Hematopoietic multipotent progenitor cell treated with erythropoietin and hydrocortisone succinate and interleukin-3 and kit ligand, for 17 days (in vitro differentiated cells): ENCODE results near the gene NRXN3.

ENCODE experiments used
- DNase-seq: peaks from one replicate; pipeline ENCODE4 v3.0.0-alpha.2; 2015; ENCODE audit warnings: low spot score

The NRXN3 gene

DNA sequence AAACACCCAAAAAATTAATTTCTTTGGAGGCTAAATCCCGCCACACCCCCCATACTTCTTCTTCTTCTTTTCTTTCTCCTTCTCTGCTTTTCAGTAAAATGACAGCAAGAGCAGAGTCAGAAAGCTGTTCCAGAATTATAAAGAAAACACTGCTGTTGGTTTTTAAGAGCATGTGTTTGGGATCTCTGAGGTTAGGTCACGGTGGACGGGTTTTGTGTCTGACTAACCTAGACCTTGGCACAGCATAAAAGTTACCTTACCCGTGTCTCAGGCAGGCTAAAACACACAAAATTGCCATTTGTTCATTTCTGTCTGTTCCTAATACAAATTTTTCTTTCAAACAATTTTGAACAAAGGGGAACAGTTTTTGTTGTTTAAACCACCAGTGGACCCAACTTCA lies 540.8 kb downstream of the NRXN3 start:
- no peak for DNase-seq

DNA sequence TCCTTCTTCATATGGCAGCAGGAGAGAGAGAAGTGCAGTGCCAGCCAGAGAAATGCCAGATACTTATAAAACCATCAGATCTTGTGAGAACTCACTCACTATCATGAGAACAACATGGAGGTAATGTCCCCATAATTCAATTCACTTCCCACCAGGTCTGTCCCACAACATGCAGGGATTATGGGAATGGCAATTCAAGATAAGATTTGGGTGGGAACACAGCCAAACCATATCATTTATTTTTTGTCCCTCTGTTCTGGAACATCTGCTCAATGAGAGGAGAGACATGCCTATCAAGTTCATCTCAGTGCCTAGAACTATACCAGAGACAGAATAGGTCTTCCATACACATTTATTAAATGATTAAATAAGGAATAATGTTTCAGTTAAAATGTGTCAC lies 543.5 kb downstream of the NRXN3 start:
- DNase-seq, result no peak

DNA sequence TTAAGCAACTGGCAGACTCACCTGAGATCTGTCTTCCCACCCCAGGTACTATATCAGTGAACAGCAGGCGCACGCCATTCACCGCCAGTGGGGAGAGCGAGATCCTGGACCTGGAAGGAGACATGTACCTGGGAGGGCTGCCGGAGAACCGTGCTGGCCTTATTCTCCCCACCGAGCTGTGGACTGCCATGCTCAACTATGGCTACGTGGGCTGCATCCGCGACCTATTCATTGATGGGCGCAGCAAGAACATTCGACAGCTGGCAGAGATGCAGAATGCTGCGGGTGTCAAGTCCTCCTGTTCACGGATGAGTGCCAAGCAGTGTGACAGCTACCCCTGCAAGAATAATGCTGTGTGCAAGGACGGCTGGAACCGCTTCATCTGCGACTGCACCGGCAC lies 544.5 kb downstream of the NRXN3 start:
- DNase-seq, result no peak

DNA sequence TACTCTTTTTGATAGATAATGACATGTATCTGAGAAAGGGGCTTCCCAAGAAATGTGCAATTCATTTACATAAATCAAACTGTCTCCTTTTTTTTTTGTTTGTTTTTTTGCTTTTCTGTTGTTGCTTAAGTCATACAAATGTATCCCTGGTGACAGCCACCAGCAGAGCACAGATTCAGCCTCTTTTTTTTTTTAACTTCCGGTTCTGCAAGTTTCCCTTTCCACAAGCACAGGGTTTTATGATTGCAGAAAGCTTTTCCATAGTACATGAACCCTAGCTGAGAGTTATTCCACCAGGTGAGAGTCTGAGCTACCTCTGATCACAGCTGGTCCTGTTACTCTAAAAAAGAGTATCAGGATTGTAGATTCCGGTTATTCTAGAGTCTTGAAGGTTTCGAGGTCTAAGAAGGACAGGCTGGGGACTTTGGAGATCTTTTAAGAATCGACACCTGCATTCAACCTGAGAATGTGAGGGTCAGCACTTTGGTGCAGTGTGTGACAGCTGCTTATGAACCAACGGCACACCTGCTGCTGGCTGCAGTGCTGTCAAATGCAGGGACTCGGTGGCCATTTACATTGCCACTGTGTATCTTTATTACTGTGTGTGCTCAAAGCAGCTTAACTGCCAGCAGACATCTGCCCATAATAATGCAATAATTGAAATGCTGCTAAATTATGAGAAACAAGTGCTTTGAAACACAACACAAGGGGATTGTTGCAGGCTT lies 551.7 kb downstream of the NRXN3 start:
- DNase-seq, result no peak

DNA sequence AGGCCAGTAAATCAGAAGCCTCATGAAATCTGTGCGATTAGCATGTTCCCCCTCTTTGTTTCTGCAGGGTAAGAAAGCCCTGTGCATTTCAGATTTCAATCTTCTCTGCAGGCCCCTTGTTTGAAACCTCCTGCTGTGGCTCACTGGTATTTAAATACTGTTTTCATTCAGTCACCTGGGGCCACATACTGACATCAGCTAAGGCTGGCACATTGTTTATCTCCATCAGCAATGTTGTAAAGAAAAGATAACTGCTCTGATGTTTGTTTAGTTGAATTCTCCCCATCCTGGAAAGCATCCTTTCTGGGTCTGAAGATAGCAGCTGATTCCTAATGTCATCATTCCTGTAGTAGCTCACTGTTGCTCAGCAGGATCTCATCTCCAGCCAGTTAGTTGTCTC lies 554.9 kb downstream of the NRXN3 start:
- DNase-seq, result no peak

DNA sequence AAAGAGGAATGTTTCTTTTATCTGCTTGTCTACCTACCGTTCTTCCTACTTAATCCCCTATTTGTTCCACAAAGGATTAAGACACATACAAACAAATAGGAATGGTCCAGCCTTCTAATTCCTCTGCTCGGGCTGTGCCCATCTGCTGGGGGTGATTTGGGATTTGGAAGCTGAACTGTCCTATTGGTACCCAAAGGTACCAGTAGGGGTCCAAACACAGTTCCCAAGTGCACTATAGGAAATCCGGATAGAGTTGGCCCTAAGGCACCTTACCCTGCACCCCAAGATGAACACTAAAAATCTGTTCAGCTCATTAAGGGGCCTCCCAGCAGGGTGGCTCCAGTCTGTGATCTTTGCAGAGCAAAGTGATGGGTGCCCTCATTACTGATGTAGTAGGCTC lies 566.9 kb downstream of the NRXN3 start:
- DNase-seq, result no peak

DNA sequence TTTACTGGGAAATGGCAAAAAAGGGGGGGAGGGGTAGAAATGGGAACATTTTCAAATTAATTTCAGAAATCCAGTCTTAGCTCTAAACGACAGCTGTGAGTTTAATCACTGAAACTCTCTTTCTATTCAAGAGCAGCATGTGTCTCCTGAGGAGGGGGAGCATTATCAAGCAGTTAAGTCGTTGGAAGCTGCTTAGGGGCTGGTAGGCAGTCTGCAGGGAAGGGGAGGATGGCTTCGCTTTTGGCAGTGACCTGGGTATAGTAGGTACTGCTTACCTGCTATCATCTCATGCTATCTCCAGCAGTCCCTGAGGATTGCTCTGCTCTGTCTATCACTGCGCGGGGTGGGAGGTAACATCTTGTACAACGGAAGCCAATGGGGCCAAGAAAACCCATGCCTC lies 567.4 kb downstream of the NRXN3 start:
- DNase-seq, result no peak

DNA sequence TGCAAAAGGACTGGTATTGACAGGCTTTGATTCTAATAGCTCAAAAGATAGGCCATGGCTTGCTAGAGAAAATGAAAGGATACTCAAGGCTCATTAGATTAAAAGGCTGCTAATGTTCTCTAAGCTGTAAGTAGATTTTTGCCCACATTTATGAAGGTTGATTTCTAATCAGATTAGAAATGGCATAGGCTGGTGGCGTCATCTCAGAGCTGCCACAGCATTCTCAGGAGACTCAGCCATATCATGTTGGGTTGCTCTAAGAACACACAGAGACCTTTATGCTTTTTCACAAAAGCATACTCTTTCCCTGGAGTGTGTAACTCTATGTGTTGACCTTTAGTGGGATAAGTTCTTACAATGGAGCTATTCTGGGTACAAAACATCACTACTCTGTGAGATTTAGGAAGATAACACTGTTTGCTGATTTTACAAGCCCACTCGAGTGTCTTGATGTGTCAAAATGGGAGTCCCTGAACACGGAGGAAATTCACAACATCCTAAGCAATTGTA lies 576.0 kb downstream of the NRXN3 start:
- DNase-seq, result no peak

DNA sequence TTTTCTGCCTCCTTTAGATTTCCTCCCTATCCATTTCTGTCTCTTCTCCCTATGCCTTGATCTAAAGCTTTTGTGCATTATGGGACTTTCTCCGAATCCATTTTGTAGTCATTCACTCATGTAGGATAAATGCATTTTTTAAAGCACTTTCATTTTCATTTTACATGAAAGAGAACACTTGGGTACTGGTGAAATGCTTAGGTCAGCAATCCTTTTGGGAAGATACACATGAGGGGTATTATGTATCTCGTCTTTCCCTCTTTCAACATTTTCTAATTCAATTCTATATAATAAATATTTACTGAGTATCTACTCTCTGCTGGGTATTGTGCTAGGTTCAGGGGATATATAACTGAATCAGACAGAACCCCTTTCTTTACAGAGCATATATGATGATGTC lies 577.6 kb downstream of the NRXN3 start:
- DNase-seq, result no peak

DNA sequence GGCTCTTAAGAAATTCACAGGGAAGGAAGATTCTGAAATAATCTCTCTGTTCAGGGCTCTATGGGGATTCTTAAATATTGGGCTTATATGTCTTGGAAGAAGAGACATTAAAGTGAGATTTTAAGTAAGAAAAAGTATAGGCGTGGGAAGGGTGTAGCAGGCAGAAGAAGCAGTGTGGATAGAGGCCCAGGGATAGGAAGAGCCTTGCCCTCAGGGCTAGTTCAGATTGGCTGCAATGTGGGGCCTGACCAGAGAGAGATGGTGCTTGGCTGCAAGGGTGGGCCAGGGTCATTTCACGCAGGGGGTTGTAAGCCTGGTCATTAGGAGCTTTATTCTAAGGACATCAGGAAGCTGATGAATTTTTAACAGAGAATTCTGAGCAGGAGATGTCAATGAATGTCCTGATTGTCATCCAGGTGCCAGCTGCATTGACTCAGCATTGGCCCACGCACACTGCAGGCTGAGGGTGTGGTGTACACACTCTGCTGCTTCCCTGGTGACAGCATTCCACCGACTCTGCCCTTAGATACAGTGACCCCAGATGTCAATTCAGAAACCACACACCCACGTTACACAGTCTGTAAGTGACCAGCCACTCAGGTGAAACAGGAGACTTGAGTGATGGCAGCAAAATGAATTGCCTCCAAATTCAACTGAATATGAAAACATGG lies 582.5 kb downstream of the NRXN3 start:
- DNase-seq, result no peak

DNA sequence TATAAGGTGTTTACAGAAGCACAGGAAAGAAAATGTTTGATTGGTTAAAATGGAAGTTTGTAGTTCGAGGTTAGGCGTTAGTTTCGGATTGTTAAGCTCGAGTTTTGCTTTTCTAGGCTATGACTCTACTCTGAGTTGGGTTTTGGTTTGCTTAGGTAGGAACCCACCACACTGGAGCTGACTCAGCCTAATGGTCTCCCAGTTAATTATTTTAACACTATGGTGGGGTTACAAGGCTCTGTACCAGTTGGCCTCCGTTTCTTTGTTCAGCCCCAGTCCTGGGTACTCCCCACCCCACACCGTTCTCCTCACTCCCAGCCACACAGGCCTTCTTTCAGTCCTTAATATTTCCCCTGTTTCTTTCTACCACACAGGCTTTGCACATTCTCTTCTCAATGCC lies 583.9 kb downstream of the NRXN3 start:
- DNase-seq, result no peak

DNA sequence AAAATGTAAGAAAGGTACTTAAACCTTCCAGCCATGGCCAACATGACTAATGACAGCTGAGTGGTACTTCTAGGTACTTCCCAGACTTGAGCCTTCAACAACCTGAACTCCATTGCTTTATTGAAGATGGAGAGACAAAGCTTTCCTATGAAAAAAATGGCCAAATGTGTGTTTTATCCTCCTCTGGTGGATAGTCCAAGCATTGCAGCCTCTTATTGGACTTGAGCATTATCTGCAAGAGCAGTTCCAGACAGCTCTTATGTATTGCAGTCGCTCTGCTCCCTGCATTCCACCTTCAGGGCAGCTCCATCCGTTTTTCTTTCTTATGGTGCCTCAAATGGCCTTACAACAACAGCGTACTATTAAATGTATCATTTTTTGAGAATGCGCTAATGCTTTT lies 588.2 kb downstream of the NRXN3 start:
- DNase-seq, result no peak

DNA sequence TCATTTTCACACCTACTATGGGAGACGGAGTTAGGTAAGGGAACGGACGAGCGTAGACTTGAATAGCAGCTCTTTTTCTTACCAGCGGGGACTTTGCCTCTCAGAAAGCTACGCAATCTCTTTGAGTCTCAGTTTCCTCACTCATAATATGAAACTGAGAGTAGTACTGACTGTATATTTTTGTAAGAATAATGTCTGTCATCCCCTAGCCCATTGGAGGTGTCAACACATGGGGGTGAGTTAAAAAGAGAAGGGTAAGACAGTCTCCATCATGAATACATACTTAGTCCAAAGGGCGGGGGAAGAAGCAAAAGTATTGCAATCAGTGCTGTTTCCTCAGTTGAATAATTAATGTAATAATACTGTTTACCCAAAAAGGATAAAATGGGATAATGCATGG lies 592.2 kb downstream of the NRXN3 start:
- DNase-seq, result no peak

DNA sequence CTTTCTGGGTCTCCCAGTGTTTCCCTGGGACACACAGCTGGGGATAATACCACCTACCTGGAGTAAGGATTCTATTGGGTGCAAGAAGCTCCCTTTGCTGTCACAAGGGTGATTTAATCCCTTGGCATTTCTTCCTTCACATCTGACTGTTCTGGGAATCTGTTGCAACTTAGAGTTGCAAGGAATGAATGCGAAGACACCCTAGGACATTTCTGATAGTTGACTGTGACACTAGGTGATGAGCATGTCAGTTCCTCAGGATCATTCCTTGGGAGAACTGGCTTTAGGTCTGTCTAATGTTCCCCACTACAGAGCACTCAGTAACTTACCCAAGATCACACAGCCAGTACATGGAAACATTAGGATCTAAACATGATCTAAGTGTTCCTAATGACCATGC lies 593.6 kb downstream of the NRXN3 start:
- DNase-seq, result no peak

DNA sequence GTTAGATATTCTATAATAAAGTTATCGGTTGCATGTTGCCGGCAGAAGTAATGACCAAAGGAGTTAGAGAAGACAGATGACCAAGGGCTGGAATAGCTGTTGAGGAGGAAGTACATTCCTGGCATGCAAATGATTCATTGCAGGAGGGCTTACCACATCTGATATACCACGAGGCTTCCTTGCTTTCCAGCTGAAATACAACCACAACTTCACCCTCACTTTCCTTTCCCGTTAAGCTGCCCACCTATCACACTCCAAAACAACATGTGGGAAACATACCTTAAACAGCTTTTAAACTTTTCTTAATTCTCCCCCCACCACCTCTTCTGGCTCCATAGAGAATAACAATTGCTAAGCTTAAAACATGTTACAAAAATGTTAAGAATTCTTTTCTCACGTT lies 594.1 kb downstream of the NRXN3 start:
- no peak for DNase-seq

DNA sequence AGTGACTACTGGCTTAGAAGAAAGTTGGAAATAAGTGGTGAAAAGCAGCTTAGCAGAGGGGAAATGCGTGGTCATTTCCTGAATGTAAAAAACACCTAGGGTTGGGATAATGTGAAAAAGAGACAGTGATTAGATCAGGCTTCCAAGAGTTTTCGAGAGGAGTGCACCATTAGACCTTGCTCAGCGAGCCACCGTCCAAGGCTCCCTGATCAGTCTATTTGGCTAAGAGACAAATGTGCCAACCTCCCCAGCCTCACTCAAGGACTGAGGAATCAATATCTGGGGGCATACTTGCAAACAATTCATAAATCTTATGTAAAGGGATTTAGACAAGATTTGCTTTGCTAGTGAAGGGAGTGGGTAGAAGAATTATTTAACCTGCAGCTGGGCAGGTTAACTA lies 594.5 kb downstream of the NRXN3 start:
- no peak for DNase-seq

DNA sequence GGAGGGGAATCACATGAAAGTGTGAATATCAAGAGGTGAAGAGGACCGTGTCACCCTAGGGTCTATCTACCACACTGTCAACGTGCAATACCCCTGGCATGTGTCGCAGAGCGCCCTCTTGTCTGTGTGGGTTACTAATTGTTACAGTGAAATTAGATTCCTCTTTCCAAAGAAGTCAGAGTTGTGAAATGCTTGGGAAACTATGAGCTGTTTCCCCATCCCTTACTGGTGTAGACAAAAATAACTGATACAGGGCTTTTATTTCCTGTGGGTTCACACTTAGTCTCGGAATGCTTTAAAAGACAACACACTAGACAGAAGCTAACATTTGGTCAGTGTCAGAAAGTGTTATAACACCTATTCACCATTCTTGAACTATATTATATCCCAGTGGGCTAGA lies 597.3 kb downstream of the NRXN3 start:
- DNase-seq, result no peak

DNA sequence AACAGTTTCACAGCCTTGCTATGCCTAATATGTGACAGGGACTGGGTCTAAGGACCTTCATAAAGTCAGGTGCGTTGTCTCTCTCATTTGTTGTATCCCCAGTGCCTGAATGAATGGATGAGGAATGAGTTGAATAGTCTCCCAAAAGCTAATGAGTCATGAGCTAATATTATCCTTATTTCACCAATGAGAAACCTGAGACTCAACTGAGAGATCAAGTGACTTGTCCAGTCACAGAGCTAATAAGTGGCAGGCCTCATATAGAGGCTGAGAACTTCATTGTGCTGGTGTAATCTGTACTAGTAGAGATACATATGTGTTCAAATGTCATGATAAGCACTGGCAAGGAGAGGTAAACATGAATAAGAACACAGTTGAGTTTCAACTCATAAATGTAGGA lies 612.4 kb downstream of the NRXN3 start:
- DNase-seq, result no peak

DNA sequence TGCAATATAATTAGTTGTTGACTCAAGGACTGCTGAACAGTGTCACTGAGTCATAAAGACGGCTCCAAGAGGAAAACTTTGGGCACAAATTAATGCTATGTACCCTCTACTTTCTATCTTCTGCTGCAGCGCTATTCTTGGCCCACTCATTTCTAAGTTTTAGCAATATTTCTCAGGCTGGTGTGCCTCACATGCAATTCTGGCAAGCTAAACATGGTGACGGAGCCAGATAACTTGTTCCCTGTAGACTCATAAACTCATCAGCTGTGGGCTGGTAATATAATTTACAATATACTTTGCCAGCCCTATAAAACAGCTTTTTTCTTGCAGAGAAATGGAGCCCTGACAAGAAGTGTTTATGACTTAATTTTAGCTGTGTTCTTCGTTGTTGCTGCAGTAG lies 615.1 kb downstream of the NRXN3 start:
- no peak for DNase-seq

DNA sequence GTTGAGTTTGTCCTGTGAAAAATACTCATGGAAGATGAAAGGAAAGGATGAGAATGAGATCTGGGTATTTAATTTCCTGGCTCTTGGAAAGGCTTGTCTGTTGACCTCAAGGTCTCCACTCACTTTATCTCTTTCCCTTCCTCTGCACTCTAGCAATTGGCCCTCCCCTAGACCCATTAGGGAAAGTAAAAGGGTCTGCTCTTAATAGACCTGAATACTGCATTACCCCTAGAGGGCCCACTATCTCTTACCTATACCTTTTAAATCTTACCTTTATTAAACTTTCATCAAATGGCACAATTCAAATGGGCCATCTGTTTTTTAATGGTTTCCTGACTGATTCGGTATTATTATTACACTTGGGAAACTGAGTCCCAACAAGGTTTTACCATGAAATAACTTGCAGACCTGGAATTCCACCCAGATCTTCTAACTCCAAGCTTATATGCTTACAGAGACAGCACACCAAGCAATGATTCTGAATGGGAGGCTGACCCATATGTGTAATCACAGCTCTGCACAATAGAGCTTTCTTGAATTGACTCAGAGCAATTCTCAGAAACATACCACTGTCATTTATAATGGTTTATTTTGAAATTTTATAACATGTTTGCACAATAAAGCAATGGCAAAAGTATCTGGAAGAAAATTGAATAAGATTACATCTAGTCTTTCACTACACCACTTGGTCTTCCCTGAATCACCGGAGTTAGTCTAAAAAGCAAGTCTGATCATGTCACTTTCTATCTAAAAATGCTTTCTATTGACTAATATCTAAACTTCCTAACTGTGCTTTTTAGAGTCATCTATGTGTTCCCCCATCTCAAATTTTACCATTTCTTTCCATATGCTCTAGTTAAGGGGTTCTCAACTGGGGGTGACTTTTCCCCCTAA lies 618.5 kb downstream of the NRXN3 start:
- DNase-seq, result no peak

DNA sequence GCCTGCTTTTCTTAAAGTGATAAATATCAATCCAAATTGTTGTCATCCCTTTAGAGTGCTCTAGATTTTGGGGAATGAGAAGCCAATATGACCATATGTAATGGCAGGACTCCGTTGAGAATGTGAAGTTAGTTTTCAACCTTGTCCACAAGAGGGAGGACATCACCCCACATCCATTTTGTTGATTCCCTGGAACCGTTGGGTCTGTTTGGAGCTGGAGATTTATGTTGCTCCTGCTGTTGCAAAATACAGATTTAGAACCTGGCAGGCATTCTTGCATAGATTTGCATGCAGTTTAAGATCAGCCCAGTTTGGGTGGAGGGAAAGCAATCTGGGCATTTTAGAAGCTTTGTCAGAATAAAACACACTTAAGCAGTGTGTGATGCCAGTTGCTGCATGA lies 620.1 kb downstream of the NRXN3 start:
- DNase-seq, result no peak

DNA sequence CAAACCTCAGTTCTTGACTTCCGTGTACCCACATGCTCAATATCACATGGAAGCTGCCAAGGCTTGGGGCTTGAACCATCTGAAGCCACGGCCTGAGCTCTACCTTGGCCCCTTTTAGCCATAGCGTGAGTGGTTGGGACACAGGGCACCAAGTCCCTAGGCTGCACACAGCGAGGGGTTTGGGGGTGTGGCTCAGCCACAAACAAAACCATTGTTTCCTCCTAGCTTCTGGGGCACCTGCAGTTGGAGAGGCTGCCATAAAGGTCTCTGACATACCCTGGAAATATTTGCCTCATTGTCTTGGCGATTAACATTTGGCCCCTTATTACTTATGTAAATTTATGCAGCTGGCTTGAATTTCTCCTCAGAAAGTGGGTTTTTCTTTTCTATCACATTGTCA lies 628.6 kb downstream of the NRXN3 start:
- DNase-seq, result no peak

DNA sequence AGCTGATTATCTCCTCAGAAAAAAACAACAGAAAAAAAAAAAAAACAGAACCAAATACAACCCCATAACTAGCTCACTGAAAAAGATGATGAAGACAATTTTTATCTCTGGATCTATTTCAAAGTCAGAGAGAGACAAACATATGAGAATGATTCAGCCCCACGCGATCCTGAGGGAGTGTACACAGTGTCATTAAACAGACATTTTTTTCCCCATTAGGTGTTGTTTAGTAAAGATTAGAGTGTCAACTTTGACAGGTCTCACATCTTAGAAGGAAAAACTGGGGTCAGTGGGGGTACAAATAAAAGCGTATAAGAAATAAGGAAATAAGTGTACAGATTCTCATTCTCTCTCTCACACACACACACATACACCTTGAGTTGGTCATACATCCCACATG lies 635.4 kb downstream of the NRXN3 start:
- no peak for DNase-seq
